AG04449 (cell line): ENCODE results near the gene CDK14.

Experiments used
- CTCF ChIA-PET: fragments of 350-600 bp; formaldehyde crosslinking; extraction: SDS; loops from one replicate; lab custom pipeline; 2021; ENCODE audit warnings: antibody characterized with exemption; lab: Yijun Ruan, JAX
- POLR2A ChIA-PET: fragments of 400-600, 350-600 bp; formaldehyde crosslinking; extraction: SDS; loops from one replicate; lab custom pipeline; 2020; ENCODE audit warnings: antibody characterized with exemption, inconsistent platforms; lab: Yijun Ruan, JAX
- DNase-seq: peaks from one replicate; pipeline ENCODE4 v3.0.0-alpha.2; 2010; ENCODE audit warnings: low read depth, low spot score
- H3K4me3 ChIP-seq: 2 replicates; pipeline ENCODE4 v1.5.1; 2011; ENCODE audit warnings: low read depth, mild to moderate bottlenecking, control low read depth, low read length
- TF ChIP-seq, protein P1 (sequence below): IDR thresholded peaks from one replicate; pipeline ENCODE4 v1.5.1; 2011; ENCODE audit warnings: mild to moderate bottlenecking, moderate library complexity, low read length, control low read depth, inconsistent platforms; ENCODE audit not compliant: insufficient read depth; ENCODE audit errors: missing control alignments

The CDK14 gene

DNA sequence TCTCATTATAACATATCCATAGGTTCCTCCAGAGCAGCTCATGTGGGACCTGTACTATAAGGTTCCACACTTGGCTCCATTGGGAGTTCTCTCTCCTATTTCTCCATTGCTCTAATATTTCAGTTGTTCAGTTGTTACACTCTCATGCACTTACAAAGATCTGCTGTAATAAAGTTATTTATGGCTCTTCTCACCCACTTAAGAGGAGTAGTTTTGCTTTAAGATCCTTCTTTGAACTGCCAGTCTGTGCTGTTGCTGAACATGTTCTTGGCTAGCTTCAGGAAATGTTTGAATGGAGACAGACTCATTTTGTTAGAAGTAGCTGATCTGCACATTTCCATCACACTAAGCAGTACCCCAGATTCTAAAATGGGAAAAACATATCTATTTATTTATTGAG, 250.1 kb downstream of the CDK14 start:
- ChIA-PET POLR2A (no interaction called here), CTCF (no interaction called here)
- DNase-seq, result no peak
- no peak overlapping the region for H3K4me3 ChIP-seq
- TF ChIP-seq, protein P1, sequence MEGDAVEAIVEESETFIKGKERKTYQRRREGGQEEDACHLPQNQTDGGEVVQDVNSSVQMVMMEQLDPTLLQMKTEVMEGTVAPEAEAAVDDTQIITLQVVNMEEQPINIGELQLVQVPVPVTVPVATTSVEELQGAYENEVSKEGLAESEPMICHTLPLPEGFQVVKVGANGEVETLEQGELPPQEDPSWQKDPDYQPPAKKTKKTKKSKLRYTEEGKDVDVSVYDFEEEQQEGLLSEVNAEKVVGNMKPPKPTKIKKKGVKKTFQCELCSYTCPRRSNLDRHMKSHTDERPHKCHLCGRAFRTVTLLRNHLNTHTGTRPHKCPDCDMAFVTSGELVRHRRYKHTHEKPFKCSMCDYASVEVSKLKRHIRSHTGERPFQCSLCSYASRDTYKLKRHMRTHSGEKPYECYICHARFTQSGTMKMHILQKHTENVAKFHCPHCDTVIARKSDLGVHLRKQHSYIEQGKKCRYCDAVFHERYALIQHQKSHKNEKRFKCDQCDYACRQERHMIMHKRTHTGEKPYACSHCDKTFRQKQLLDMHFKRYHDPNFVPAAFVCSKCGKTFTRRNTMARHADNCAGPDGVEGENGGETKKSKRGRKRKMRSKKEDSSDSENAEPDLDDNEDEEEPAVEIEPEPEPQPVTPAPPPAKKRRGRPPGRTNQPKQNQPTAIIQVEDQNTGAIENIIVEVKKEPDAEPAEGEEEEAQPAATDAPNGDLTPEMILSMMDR, result no peak

DNA sequence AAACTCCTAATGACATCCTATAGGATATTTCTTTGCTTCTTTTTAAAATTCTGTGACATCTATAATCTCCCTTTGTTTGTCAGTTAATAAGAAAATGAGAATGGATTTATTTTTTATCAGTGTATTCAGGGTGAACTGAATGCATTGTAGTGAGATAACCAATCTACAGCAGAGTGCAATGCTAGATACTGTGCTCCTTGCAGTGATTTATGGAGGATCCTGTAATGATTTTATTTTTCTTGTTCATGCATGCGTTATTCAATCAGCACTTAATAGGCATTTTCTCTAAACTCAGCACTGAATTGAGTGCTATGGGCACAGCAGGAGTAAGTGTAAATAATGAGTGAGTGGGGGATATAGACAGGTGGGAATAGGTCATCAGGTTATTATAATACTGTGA, 253.9 kb downstream of the CDK14 start:
- TF ChIP-seq, protein P1, result no peak
- H3K4me3 ChIP-seq, result no peak overlapping the region
- no peak for DNase-seq
- ChIA-PET POLR2A (no interaction called here), CTCF (no interaction called here)

DNA sequence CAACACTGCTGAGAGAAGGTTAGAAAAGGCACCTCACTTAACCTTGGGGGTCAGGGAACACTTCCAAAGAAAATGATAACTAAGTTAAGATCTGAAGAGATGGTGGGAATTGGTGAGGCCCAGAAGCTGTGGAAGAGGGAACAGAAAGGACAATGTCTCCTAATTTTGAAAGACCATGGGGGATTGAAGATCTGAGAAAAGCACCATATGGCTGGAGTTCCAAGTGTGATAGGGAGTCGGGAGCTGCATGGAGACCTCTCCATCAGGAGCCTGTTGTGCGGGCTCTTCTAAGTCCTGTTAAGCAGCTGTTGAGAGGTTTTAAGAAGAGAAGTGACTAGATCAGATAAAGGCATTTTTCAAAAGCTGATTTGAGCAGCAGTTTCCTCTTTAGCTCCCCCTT, 254.3 kb downstream of the CDK14 start:
- DNase-seq, result no peak
- ChIA-PET CTCF (no interaction called here), POLR2A (no interaction called here)
- TF ChIP-seq, protein P1, result no peak
- H3K4me3 ChIP-seq, result no peak overlapping the region

DNA sequence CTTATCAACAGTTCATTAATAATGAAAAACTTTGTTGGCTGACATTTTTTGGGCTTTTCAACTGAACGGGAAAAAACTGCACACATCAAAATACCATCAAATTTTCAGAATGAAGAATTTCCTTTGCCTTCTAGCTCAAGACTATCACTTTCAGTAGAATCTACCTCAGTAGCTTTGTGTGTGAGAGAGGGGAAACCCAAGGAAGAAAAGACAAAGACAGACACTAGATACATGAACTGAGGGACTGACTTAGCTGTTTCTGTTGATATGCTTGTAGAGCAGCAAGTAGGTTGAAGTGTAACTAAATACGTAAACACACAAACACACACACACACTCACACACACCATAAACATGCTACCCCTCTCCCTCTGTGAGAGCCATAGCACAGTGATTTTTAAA, 257.1 kb downstream of the CDK14 start:
- ChIA-PET CTCF (no interaction called here), POLR2A (no interaction called here)

DNA sequence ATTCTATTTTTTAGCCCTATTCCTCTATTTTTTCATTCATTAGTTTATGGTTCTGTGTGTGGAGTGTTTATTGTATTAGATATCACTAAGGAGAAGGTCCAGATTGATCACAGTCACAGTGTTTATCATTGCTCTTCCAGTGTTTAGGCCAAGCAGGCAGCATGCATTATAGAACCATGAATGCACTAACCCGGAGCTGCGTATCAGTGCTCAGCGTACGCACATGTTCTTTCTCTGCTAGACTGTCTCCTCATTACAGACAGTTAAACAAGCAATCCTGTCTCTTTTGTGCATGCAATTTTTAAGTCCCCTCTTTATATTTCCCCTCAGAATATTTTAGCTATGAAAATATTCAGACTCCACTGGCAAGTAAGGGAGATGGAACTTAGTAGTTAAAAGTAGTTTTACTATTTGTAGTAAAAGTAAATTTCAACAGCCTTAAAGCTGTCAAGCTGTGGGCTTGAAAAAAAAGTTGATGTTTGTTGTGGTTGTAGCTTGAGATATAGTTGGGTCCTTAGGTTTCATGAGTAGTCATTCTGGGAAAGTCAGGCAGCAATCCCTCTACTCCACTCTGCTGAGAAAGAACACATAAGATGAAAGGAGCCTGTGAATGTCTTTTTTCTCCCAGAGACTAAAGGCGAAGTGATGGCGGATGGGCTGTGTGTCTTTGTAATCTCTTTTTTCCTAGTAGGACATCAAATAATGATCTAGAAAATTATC, 260.4 kb downstream of the CDK14 start:
- H3K4me3 ChIP-seq, result no peak overlapping the region
- DNase-seq, result no peak
- ChIA-PET CTCF (no interaction called here), POLR2A (no interaction called here)
- TF ChIP-seq, protein P1, result no peak

More for the DNA sequence above, 257.1 kb downstream of the CDK14 start:
- DNase-seq, result no peak
- TF ChIP-seq, protein P1, result no peak
- no peak overlapping the region for H3K4me3 ChIP-seq

DNA sequence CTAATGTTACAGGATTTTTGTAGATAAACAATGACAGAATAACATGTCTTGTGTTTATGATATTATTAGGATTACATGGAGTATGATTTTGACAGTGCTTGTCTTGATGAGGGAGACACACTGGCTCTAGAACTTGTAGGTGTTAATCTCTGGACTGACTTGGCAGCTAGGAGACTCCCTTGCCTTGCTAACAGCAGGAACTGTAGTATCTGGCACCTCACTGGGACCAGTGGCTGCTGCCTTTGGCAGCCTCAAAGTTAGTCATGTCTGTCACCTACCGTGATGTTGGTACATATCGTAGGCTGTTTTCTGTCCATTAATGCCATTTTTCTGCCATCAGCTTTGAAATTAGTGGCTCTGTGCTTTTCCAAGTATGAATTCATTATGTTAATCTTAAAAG, 261.5 kb downstream of the CDK14 start:
- no peak overlapping the region for H3K4me3 ChIP-seq
- CTCF ChIA-PET, result no interaction called here
- no peak for DNase-seq
- TF ChIP-seq, protein P1, result no peak
- POLR2A ChIA-PET, result no interaction called here
